ENCODE measurements around the gene NIF3L1. TPM values are rescaled to one million over a fixed set of nuclear protein-coding genes. Genes with fewer than 3 reads are reported as not detected.
A peak's percentile ranks its signal among the peaks of the same experiment; 100 is the strongest.

NIF3L1 gene
- total and polyA plus RNA-seq, 2 of the 13 experiments (the other 11 are each of a cell fraction or from before 2014, with no cell fraction given), result 67.9 to 75.2 TPM

- TF ChIP-seq ZBTB20 (CRISPR knock-in tag; IDR thresholded peaks at IDR 0.05; ENCODE audit: borderline replicate concordance, low read depth) (peak; percentile 72; the same call in 1 of the 2 replicates), RBAK (CRISPR knock-in tag; IDR thresholded peaks at IDR 0.05) (0 out of 2 replicates have a peak, but pooled peaks have one; percentile 61), ZNF782 (CRISPR knock-in tag; IDR thresholded peaks at IDR 0.05; ENCODE audit: borderline replicate concordance) (peak; percentile 74; the same call in 1 of the 2 replicates), AHR (CRISPR knock-in tag; IDR thresholded peaks at IDR 0.05) (peak; percentile 29; the same call in 1 of the 2 replicates), PHF8 (CRISPR knock-in tag; IDR thresholded peaks at IDR 0.05) (peak; percentile 74), ZKSCAN1 (IDR thresholded peaks at IDR 0.05; ENCODE audit: low read length) (no peak), ZNF747 (CRISPR knock-in tag; IDR thresholded peaks at IDR 0.05; ENCODE audit: borderline replicate concordance) (peak; percentile 84; the same call in 1 of the 2 replicates), ARNTL (CRISPR knock-in tag; IDR thresholded peaks at IDR 0.05) (0 out of 2 replicates have a peak, but pooled peaks have one; percentile 30), ZNF234 (CRISPR knock-in tag; conservative IDR thresholded peaks at IDR 0.05) (no peak), IKZF5 (CRISPR knock-in tag; IDR thresholded peaks at IDR 0.05) (peak; percentile 60; the same call in 1 of the 2 replicates), DMAP1 (CRISPR knock-in tag; IDR thresholded peaks at IDR 0.05) (peak; percentile 54; the same call in 1 of the 2 replicates), ATF3 (CRISPR knock-in tag; IDR thresholded peaks at IDR 0.05) (peak; percentile 48; the same call in 1 of the 2 replicates), HOXA3 (CRISPR knock-in tag; IDR thresholded peaks at IDR 0.05) (peak; percentile 74), ETV6 (CRISPR knock-in tag; conservative IDR thresholded peaks at IDR 0.05) (0 out of 2 replicates have a peak, but pooled peaks have one; percentile 52), NR3C1 (CRISPR knock-in tag; IDR thresholded peaks at IDR 0.05) (no peak), ZKSCAN5 (CRISPR knock-in tag; IDR thresholded peaks at IDR 0.05) (0 out of 2 replicates have a peak, but pooled peaks have one; percentile 47), ARID2 (CRISPR knock-in tag; IDR thresholded peaks at IDR 0.05; ENCODE audit: borderline replicate concordance) (peak; percentile 96), ZFY (CRISPR knock-in tag; IDR thresholded peaks at IDR 0.05) (peak; percentile 94), TARDBP (CRISPR knock-in tag; IDR thresholded peaks at IDR 0.05) (0 out of 2 replicates have a peak, but pooled peaks have one; percentile 36), ZNF12 (CRISPR knock-in tag; IDR thresholded peaks at IDR 0.05) (peak; percentile 33; the same call in 1 of the 2 replicates), MATR3 (CRISPR knock-in tag; IDR thresholded peaks at IDR 0.05) (no peak), KDM2A (CRISPR knock-in tag; IDR thresholded peaks at IDR 0.05; ENCODE audit: borderline replicate concordance, low read depth) (peak; percentile 76), ZNF280B (CRISPR knock-in tag; IDR thresholded peaks at IDR 0.05; ENCODE audit: borderline replicate concordance) (peak; percentile 90)
- TF ChIP-seq, protein P1, sequence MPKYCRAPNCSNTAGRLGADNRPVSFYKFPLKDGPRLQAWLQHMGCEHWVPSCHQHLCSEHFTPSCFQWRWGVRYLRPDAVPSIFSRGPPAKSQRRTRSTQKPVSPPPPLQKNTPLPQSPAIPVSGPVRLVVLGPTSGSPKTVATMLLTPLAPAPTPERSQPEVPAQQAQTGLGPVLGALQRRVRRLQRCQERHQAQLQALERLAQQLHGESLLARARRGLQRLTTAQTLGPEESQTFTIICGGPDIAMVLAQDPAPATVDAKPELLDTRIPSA (CRISPR knock-in tag; IDR thresholded peaks at IDR 0.05; ENCODE audit: borderline replicate concordance), result 0 out of 2 replicates have a peak, but pooled peaks have one; percentile 52
These were observed 44.9 kb upstream of the NIF3L1 start (continued) for GRCh38 chr2:200843993-200844948.
